NCI-H446 (cell line): ENCODE measurements around the gene NME1.

ENCODE experiments used
- DNase-seq, 2 experiments: peaks; one replicate each; lab custom pipeline; 2025; lab: John Stamatoyannopoulos, UW

The NME1 gene

GRCh38 chr17:51189162-51189561 lies 35.8 kb downstream of the NME1 start:
- DNase-seq, result no peak

- DNase-seq, result no peak
Measured at GRCh38 chr17:51189628-51190027, 36.3 kb downstream of the NME1 start.

DNA sequence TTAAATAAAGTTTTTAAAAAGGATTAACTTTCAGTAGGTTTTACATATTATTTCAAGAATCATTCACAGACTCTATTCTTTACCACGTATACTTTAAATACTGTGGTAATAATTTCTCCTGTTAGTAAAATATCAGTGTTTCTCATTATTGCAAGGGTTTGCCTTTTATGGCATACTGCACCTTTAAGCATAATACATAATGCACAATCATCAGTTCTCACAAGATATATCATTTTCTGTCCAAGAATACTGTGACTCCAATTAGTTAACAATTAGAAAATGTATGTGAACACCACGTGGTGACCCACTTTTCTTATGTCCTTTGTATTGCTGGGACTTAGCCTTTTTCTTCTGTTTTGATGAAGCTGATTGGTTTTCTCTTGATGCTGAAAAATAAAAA lies 38.5 kb downstream of the NME1 start:
- no peak for DNase-seq

- DNase-seq, result no peak
Measured at GRCh38 chr17:51197754-51198153, 44.4 kb downstream of the NME1 start.

- DNase-seq, result no peak
Measured at GRCh38 chr17:51200295-51200694, 46.9 kb downstream of the NME1 start.

GRCh38 chr17:51200846-51201245 lies 47.5 kb downstream of the NME1 start:
- DNase-seq, result no peak

GRCh38 chr17:51203838-51204237 lies 50.5 kb downstream of the NME1 start:
- no peak for DNase-seq
